GM15510 (cell line): ENCODE results near the gene AMACR.

Source experiments
- POLR2A ChIP-seq: IDR thresholded peaks from 3 replicates; pipeline ENCODE4 v1.6.1; 2011; ENCODE audit warnings: borderline replicate concordance; ENCODE audit not compliant: insufficient read length; ENCODE audit errors: extremely low read depth

The AMACR gene

GRCh38 chr5:34042321-34042720, 34.5 kb upstream of the AMACR start:
- TF ChIP-seq POLR2A, result no peak

GRCh38 chr5:34041247-34041972, 33.6 kb upstream of the AMACR start:
- TF ChIP-seq POLR2A, result no peak

GRCh38 chr5:34040472-34040871, 32.6 kb upstream of the AMACR start:
- no peak for TF ChIP-seq POLR2A

GRCh38 chr5:34039398-34040157, 31.7 kb upstream of the AMACR start:
- TF ChIP-seq POLR2A, result no peak

- no peak for TF ChIP-seq POLR2A
These were observed 31.0 kb upstream of the AMACR start for GRCh38 chr5:34038838-34039237.

GRCh38 chr5:34038390-34038789, 30.5 kb upstream of the AMACR start:
- no peak for TF ChIP-seq POLR2A

GRCh38 chr5:34037726-34038125, 29.9 kb upstream of the AMACR start:
- TF ChIP-seq POLR2A, result no peak

GRCh38 chr5:34035756-34036155, 27.9 kb upstream of the AMACR start:
- no peak for TF ChIP-seq POLR2A

- TF ChIP-seq POLR2A, result no peak
These were observed 26.9 kb upstream of the AMACR start for GRCh38 chr5:34034534-34035327.

- TF ChIP-seq POLR2A, result no peak
These were observed 24.1 kb upstream of the AMACR start for GRCh38 chr5:34031966-34032365.

GRCh38 chr5:34031117-34031516, 23.3 kb upstream of the AMACR start:
- no peak for TF ChIP-seq POLR2A

GRCh38 chr5:34030048-34030447, 22.2 kb upstream of the AMACR start:
- no peak for TF ChIP-seq POLR2A

GRCh38 chr5:34028349-34028748, 20.5 kb upstream of the AMACR start:
- no peak for TF ChIP-seq POLR2A

GRCh38 chr5:34026089-34026761, 18.4 kb upstream of the AMACR start:
- TF ChIP-seq POLR2A, result no peak
